Measurements from ENCODE around the gene TRPM5.

DNA sequence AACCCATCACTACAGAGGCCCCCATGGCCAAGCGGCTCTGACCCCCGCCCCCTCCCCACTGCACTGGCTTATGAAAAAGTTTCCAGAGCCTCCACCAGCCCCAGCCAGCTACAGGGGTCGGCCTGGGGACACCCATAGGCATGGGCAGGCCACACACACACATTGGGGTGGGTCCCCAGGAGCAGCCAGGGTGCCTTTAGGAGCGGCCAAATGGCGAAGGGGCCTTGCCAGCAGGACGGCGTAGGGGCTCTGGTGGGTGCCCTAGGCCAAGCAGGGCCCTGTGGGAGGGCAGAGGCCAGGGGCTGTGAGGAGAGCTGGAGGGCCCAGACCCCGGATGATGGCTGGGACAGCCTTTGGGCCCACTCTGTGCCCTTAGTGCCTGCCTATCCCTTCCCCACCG lies 33.7 kb downstream of the TRPM5 start:
- TF ChIP-seq CTCF (IDR thresholded peaks at IDR 0.05; ENCODE audit: control extremely low read depth in 1 of 3, insufficient read depth in 1 of 3, low read depth in 1 of 3, low read length in 3 of 3) (no peak), EZH2 (IDR thresholded peaks at IDR 0.05; ENCODE audit: low read depth, low read length, severe bottlenecking) (no peak), POLR2A (IDR thresholded peaks at IDR 0.05; ENCODE audit: control extremely low read depth in 1 of 2, low read depth in 2 of 2, low read length in 2 of 2) (no peak), TAF1 (IDR thresholded peaks at IDR 0.05; ENCODE audit: low read depth, low read length) (no peak)

Measured in H1 (cell line).